ENCODE results near the gene SAMD4A.

Gene SAMD4A

GRCh38 chr14:54567224-54567638 lies 303 bp downstream of the SAMD4A start:
- H3K36me3 Mint-ChIP-seq (ENCODE audit: low read depth): peaks cover 12% of the 10 kb centered on the region

GRCh38 chr14:54567639-54568561 lies 972 bp downstream of the SAMD4A start:
- peak overlapping the region; percentile 86 to 96 (median 94) for H3K27ac Mint-ChIP-seq
- H3K4me1 Mint-ChIP-seq: peaks cover 28% of the 10 kb centered on the region
- TF ChIP-seq CTCF (IDR thresholded peaks at IDR 0.05; ENCODE audit: unreplicated experiment in 3 of 3): no peak
- H3K36me3 Mint-ChIP-seq (ENCODE audit: low read depth): peaks cover 15% of the 10 kb centered on the region
- no peaks in the 10 kb centered on the region for H3K9me3 Mint-ChIP-seq
- no peaks in the 10 kb centered on the region for H3K27me3 Mint-ChIP-seq (ENCODE audit: low read depth)
- H3K4me3 Mint-ChIP-seq: peak overlapping the region; percentile 97 to 99 (median 99)

More at GRCh38 chr14:54567224-54567638, 303 bp downstream of the SAMD4A start:
- H3K4me3 Mint-ChIP-seq: peak overlapping the region; percentile 97 to 99 (median 99)
- H3K27me3 Mint-ChIP-seq (ENCODE audit: low read depth): no peaks in the 10 kb centered on the region
- H3K4me1 Mint-ChIP-seq: peaks cover 28% of the 10 kb centered on the region
- TF ChIP-seq CTCF (IDR thresholded peaks at IDR 0.05; ENCODE audit: unreplicated experiment in 3 of 3): no peak
- H3K27ac Mint-ChIP-seq: peak overlapping the region; percentile 86 to 95 (median 94)
- H3K9me3 Mint-ChIP-seq: no peaks in the 10 kb centered on the region

GRCh38 chr14:54568821-54569595 lies 2.1 kb downstream of the SAMD4A start:
- H3K4me1 Mint-ChIP-seq: peaks cover 36% of the 10 kb centered on the region
- H3K36me3 Mint-ChIP-seq (ENCODE audit: low read depth): peaks cover 24% of the 10 kb centered on the region
- peak overlapping the region; percentile 97 to 99 (median 99) for H3K4me3 Mint-ChIP-seq
- peak overlapping the region; percentile 86 to 96 (median 94) for H3K27ac Mint-ChIP-seq
- TF ChIP-seq CTCF (IDR thresholded peaks at IDR 0.05; ENCODE audit: unreplicated experiment in 3 of 3): no peak
- no peaks in the 10 kb centered on the region for H3K27me3 Mint-ChIP-seq (ENCODE audit: low read depth)
- peaks cover 3% of the 10 kb centered on the region for H3K9me3 Mint-ChIP-seq

- Mint-ChIP-seq H3K9me3 (peaks cover 3% of the 10 kb centered on the region), H3K27ac (peak overlapping the region in 2 of 3 experiments; percentile 61 to 94)
- no peak for TF ChIP-seq CTCF (IDR thresholded peaks at IDR 0.05; ENCODE audit: unreplicated experiment in 3 of 3)
These were observed 3.1 kb downstream of the SAMD4A start for GRCh38 chr14:54570047-54570446.

GRCh38 chr14:54570631-54571415 lies 3.9 kb downstream of the SAMD4A start:
- H3K27me3 Mint-ChIP-seq (ENCODE audit: low read depth): no peaks in the 10 kb centered on the region
- H3K9me3 Mint-ChIP-seq: peaks cover 3% of the 10 kb centered on the region
- no peak for TF ChIP-seq CTCF (IDR thresholded peaks at IDR 0.05; ENCODE audit: unreplicated experiment in 3 of 3)
- H3K4me3 Mint-ChIP-seq: peak overlapping the region in 1 of 3 experiments; percentile 75
- H3K27ac Mint-ChIP-seq: no peak overlapping the region
- peaks cover 24% of the 10 kb centered on the region for H3K36me3 Mint-ChIP-seq (ENCODE audit: low read depth)
- H3K4me1 Mint-ChIP-seq: peaks cover 48% of the 10 kb centered on the region

More at GRCh38 chr14:54570047-54570446, 3.1 kb downstream of the SAMD4A start:
- H3K4me3 Mint-ChIP-seq: peak overlapping the region; percentile 27 to 75 (median 55)
- no peaks in the 10 kb centered on the region for H3K27me3 Mint-ChIP-seq (ENCODE audit: low read depth)
- peaks cover 24% of the 10 kb centered on the region for H3K36me3 Mint-ChIP-seq (ENCODE audit: low read depth)
- peaks cover 41% of the 10 kb centered on the region for H3K4me1 Mint-ChIP-seq
